ENCODE data around the gene TGFBR1. TPM values are rescaled to one million over a fixed set of nuclear protein-coding genes. Genes with fewer than 3 reads are reported as not detected.

The TGFBR1 gene
- total RNA-seq, 2 experiments from 2014 or later = 57.4 to 58.5 TPM

DNA sequence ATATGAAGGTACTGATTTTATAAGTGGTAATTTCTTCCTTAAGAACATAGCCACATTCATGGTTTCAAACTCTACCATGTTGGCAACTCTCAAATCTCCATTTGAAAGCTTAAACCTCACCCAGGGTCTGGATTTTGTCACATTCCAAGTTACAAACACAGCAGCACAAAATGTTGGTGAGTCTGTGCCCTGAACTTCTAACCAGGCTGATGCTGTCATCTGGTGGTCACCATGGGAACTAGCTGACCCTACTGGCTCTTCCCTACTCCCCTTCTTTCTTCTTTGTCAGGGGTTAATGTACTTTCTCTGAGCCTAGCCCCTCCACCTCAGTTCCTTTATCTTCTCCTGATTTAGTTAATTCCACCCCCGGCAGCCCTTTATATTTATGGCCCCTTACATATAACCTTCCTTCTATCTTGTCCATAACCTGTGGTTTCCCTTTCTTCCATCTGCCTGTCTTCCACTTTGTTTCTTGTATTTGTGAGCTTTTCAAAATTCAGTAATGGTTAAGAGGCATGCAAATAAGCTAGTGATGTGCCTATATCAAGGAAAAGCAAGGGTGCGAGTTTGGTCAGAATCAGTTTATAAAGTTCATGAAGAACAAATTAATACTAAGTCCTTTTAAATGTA lies 35.9 kb downstream of the TGFBR1 start:
- Mint-ChIP-seq H3K9me3 (no peaks in the 10 kb centered on the region), H3K36me3 (ENCODE audit: low read depth) (peaks cover 74% of the 10 kb centered on the region), H3K27ac (no peak overlapping the region), H3K27me3 (no peaks in the 10 kb centered on the region), H3K4me3 (no peak overlapping the region), H3K4me1 (peaks cover 31% of the 10 kb centered on the region)
- peak; percentile 48 for DNase-seq
- CTCF ChIA-PET = interaction anchor here (0.7 to 16.6 kb wide), 25 partner anchors 9 to 334 kb away, joined by 3 to 208 read pairs (median 5); partner anchors contain the start of gene TGFBR1
- POLR2A ChIA-PET = interaction anchor here (1.1 to 2.2 kb wide), 4 partner anchors 9 to 83 kb away, joined by 3 to 7 read pairs (median 5); no protein-coding TSS in a partner anchor

DNA sequence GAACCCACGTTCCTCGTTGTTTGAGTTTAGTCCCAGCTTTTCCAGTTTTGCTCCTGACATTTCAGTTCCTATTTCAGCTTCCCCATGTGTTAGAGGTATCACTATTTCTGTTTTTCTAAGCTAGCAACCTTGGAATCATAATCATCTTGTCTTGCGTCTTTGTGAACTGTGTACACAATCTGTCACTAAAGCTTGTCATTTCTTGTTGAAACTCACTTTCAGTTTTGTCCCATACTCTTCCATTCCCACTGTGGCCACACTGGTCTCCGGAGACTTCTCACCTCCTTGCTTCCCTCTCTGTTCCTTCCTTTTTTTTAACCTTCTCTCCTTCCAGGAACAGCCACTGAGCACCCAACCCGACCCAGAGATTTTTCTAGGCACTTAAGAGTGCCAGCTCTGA lies 36.9 kb downstream of the TGFBR1 start:
- POLR2A ChIA-PET = interaction anchor here (2.2 kb wide), 1 partner anchor 8 kb away, joined by 7 read pairs; no protein-coding TSS in a partner anchor
- H3K27ac Mint-ChIP-seq = no peak overlapping the region
- CTCF ChIA-PET = interaction anchor here (0.9 to 16.6 kb wide), 19 partner anchors 8 to 298 kb away, joined by 3 to 208 read pairs (median 6); partner anchors contain the start of gene TGFBR1

DNA sequence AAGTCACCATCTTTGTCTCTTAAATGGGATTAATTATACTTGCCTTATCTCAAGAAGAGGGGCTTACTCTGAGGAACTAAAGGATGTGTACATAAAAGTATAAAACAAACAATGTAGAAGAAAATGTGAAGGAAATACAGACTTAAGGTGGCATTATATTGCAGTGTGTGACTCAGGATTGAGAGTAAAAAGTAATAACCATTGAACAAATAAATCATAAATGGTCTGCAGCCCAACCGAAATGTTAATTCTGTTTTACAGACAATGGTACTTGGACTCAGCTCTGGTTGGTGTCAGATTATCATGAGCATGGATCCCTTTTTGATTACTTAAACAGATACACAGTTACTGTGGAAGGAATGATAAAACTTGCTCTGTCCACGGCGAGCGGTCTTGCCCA lies 37.4 kb downstream of the TGFBR1 start:
- ChIA-PET CTCF (interaction anchor here (1.0 to 16.6 kb wide), 14 partner anchors 8 to 299 kb away, joined by 3 to 208 read pairs (median 8); no protein-coding TSS in a partner anchor), POLR2A (no interaction called here)
- no peaks in the 10 kb centered on the region for H3K9me3 Mint-ChIP-seq
- H3K4me3 Mint-ChIP-seq = no peak overlapping the region
- H3K27ac Mint-ChIP-seq = no peak overlapping the region
- no peak for DNase-seq
- H3K27me3 Mint-ChIP-seq = no peaks in the 10 kb centered on the region
- H3K36me3 Mint-ChIP-seq (ENCODE audit: low read depth) = peaks cover 79% of the 10 kb centered on the region
- H3K4me1 Mint-ChIP-seq = peaks cover 22% of the 10 kb centered on the region

More for the DNA sequence above, 36.9 kb downstream of the TGFBR1 start:
- DNase-seq = no peak
- peaks cover 78% of the 10 kb centered on the region for H3K36me3 Mint-ChIP-seq (ENCODE audit: low read depth)
- no peaks in the 10 kb centered on the region for H3K27me3 Mint-ChIP-seq
- peaks cover 25% of the 10 kb centered on the region for H3K4me1 Mint-ChIP-seq
- no peaks in the 10 kb centered on the region for H3K9me3 Mint-ChIP-seq
- no peak overlapping the region for H3K4me3 Mint-ChIP-seq

GRCh38 chr9:99143655-99144054 lies 38.7 kb downstream of the TGFBR1 start:
- ChIA-PET CTCF (interaction anchor here (2.4 to 16.6 kb wide), 3 partner anchors 9 to 294 kb away, joined by 5 to 208 read pairs (median 51); no protein-coding TSS in a partner anchor), POLR2A (no interaction called here)
- Mint-ChIP-seq H3K27ac (no peak overlapping the region), H3K4me1 (peaks cover 18% of the 10 kb centered on the region), H3K36me3 (ENCODE audit: low read depth) (peaks cover 82% of the 10 kb centered on the region), H3K4me3 (no peak overlapping the region), H3K9me3 (no peaks in the 10 kb centered on the region), H3K27me3 (no peaks in the 10 kb centered on the region)
- no peak for DNase-seq

DNA sequence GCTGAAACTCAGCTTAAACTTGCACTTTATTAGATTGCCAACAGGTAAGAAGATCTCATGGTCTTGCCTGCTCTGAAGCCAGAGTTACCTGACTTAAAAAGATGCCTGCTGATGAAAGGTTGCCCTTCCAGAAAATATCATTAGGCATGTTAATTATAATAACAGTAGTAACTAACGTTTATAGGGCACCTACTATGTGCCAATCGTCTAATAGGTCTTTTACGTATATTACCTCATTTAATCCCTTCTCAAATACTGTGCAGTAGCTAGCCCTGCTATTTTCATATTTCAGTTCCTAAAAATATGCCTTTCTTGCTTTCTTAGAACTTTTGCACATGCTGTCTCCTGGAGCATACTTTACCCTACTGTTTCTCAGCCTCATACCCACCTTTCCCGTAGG lies 40.1 kb downstream of the TGFBR1 start:
- DNase-seq = no peak
- H3K36me3 Mint-ChIP-seq (ENCODE audit: low read depth) = peaks cover 82% of the 10 kb centered on the region
- no peak overlapping the region for H3K27ac Mint-ChIP-seq
- ChIA-PET CTCF (interaction anchor here (16.6 kb wide), 1 partner anchor 146 kb away, joined by 208 read pairs; no protein-coding TSS in a partner anchor), POLR2A (interaction anchor here (1.0 kb wide), 1 partner anchor 76 kb away, joined by 3 read pairs; the partner anchor contains the start of gene ALG2)
- no peaks in the 10 kb centered on the region for H3K9me3 Mint-ChIP-seq
- no peak overlapping the region for H3K4me3 Mint-ChIP-seq
- peaks cover 18% of the 10 kb centered on the region for H3K4me1 Mint-ChIP-seq
- H3K27me3 Mint-ChIP-seq = no peaks in the 10 kb centered on the region

DNA sequence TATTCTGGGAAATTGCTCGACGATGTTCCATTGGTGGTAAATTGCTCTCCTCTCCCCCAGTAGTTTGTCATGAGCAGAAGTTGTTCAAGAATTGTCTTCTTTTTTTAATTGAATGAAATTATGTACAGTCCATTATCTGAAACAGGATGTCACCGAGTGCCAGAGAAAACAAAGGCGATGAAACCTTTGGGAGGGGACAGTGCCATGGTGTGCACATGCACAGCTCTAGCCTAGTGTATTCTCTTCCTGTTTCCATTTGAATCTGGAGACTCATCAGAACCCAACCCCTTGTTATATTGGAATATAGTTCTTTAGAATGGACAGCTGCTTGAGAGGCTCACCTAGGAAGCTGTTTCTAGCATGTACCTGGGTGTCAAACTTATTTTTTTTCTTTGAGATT lies 41.7 kb downstream of the TGFBR1 start:
- no peaks in the 10 kb centered on the region for H3K9me3 Mint-ChIP-seq
- CTCF ChIA-PET = interaction anchor here (1.0 to 16.6 kb wide), 3 partner anchors 36 to 148 kb away, joined by 3 to 208 read pairs (median 3); no protein-coding TSS in a partner anchor
- peaks cover 81% of the 10 kb centered on the region for H3K36me3 Mint-ChIP-seq (ENCODE audit: low read depth)
- no peak overlapping the region for H3K27ac Mint-ChIP-seq
- no peak for DNase-seq
- POLR2A ChIA-PET = interaction anchor here (0.6 kb wide), 1 partner anchor 9 kb away, joined by 3 read pairs; no protein-coding TSS in a partner anchor
- peaks cover 18% of the 10 kb centered on the region for H3K4me1 Mint-ChIP-seq
- no peak overlapping the region for H3K4me3 Mint-ChIP-seq
- no peaks in the 10 kb centered on the region for H3K27me3 Mint-ChIP-seq

- H3K4me3 Mint-ChIP-seq = no peak overlapping the region
- no peak for DNase-seq
- H3K36me3 Mint-ChIP-seq (ENCODE audit: low read depth) = peaks cover 83% of the 10 kb centered on the region
- POLR2A ChIA-PET = interaction anchor here (0.6 to 0.9 kb wide), 2 partner anchors 9 to 89 kb away, joined by 3 read pairs; no protein-coding TSS in a partner anchor
- CTCF ChIA-PET = interaction anchor here (1.0 to 16.6 kb wide), 3 partner anchors 36 to 148 kb away, joined by 3 to 208 read pairs (median 3); no protein-coding TSS in a partner anchor
- no peaks in the 10 kb centered on the region for H3K9me3 Mint-ChIP-seq
- H3K27me3 Mint-ChIP-seq = no peaks in the 10 kb centered on the region
- no peak overlapping the region for H3K27ac Mint-ChIP-seq
- H3K4me1 Mint-ChIP-seq = peaks cover 18% of the 10 kb centered on the region
These were observed 42.3 kb downstream of the TGFBR1 start for GRCh38 chr9:99147177-99147576.

GRCh38 chr9:99150451-99151171 lies 45.7 kb downstream of the TGFBR1 start:
- Mint-ChIP-seq H3K27ac (no peak overlapping the region), H3K4me3 (no peak overlapping the region), H3K9me3 (no peaks in the 10 kb centered on the region), H3K36me3 (ENCODE audit: low read depth) (peaks cover 68% of the 10 kb centered on the region), H3K27me3 (peaks cover 8% of the 10 kb centered on the region), H3K4me1 (peaks cover 15% of the 10 kb centered on the region)
- ChIA-PET POLR2A (interaction anchor here (1.6 to 1.8 kb wide), 3 partner anchors 10 to 93 kb away, joined by 4 to 7 read pairs (median 4); no protein-coding TSS in a partner anchor), CTCF (interaction anchor here (0.8 to 1.8 kb wide), 6 partner anchors 10 to 176 kb away, joined by 3 to 12 read pairs (median 5); no protein-coding TSS in a partner anchor)
- no peak for DNase-seq

DNA sequence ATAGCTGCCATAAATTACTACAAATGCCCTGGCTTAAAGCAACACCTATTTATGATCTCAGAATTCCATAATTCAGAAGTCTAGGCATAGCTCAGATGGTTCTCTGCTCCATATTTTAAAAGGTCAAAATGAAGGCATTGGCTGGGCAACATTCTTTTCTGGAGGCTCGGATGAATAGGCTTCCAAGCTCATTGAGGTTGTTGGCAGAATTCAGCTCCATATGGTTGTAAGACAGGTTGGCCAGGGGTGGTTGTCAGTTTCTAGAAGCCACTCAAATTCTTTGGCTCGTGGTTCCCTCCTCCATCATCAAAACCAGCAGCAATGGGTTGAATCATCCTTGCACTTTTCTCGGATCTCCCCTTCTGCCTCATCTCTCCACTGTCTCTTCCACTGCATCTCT lies 49.4 kb downstream of the TGFBR1 start:
- Mint-ChIP-seq H3K9me3 (no peaks in the 10 kb centered on the region), H3K27me3 (peaks cover 29% of the 10 kb centered on the region), H3K36me3 (ENCODE audit: low read depth) (peaks cover 32% of the 10 kb centered on the region), H3K27ac (no peak overlapping the region), H3K4me3 (no peak overlapping the region), H3K4me1 (peaks cover 11% of the 10 kb centered on the region)
- CTCF ChIA-PET = no interaction called here
- POLR2A ChIA-PET = interaction anchor here (2.2 kb wide), 1 partner anchor 96 kb away, joined by 7 read pairs; no protein-coding TSS in a partner anchor
- DNase-seq = no peak

GRCh38 chr9:99155736-99156135 lies 50.8 kb downstream of the TGFBR1 start:
- Mint-ChIP-seq H3K4me1 (peaks cover 8% of the 10 kb centered on the region), H3K4me3 (no peak overlapping the region), H3K36me3 (ENCODE audit: low read depth) (peaks cover 26% of the 10 kb centered on the region), H3K9me3 (no peaks in the 10 kb centered on the region), H3K27ac (no peak overlapping the region), H3K27me3 (peaks cover 39% of the 10 kb centered on the region)
- no peak for DNase-seq
- POLR2A ChIA-PET = interaction anchor here (0.9 to 2.2 kb wide), 3 partner anchors 9 to 98 kb away, joined by 3 to 7 read pairs (median 3); no protein-coding TSS in a partner anchor
- CTCF ChIA-PET = interaction anchor here (0.8 kb wide), 1 partner anchor 307 kb away, joined by 3 read pairs; no protein-coding TSS in a partner anchor

DNA sequence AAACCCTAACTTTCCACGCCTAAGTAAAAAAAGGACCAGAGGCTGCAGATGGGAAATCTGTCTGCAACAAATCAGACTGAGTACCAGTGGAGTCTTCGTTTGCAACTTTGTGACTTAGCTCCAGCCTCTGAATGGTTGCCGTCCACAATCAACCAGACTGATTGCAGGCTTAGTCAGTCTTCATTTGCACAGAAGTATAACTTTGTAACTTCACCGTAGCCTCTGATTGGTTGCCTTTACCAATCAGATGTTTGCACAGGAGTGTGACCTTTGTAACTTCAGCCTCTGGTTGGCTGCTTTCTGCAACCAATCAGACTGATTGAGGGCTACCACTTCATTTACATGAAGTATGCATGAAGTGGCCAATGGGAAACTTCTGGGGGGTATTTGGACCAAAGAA lies 53.7 kb downstream of the TGFBR1 start:
- no peak for DNase-seq
- Mint-ChIP-seq H3K4me3 (no peak overlapping the region), H3K4me1 (peaks cover 11% of the 10 kb centered on the region), H3K36me3 (ENCODE audit: low read depth) (peaks cover 4% of the 10 kb centered on the region), H3K27ac (no peak overlapping the region), H3K9me3 (no peaks in the 10 kb centered on the region), H3K27me3 (peaks cover 47% of the 10 kb centered on the region)
- ChIA-PET CTCF (interaction anchor here (1.2 kb wide), 1 partner anchor 18 kb away, joined by 3 read pairs; no protein-coding TSS in a partner anchor), POLR2A (interaction anchor here (1.1 kb wide), 1 partner anchor 47 kb away, joined by 4 read pairs; no protein-coding TSS in a partner anchor)

DNA sequence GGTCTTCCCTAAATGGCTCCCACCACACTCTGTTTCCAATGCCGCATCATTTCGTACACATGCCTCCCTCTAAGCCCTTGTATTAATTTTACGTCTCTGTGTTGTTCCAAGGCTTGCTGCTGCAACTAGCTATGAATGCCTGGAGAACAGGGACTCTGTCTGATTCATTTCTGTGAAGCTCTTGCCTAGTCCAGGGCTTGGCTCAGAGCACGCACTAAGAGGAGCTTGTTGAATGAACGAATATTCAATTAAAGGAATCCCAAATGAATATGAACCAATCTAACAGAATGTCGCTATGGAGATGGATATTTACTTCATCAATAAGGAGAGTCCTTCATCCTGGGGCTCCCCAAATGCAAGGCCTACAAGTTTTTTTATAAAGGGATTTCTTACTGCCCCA lies 55.3 kb downstream of the TGFBR1 start:
- POLR2A ChIA-PET = interaction anchor here (1.0 kb wide), 1 partner anchor 61 kb away, joined by 3 read pairs; no protein-coding TSS in a partner anchor
- no peaks in the 10 kb centered on the region for H3K36me3 Mint-ChIP-seq (ENCODE audit: low read depth)
- H3K4me3 Mint-ChIP-seq = no peak overlapping the region
- CTCF ChIA-PET = interaction anchor here (1.7 kb wide), 1 partner anchor 184 kb away, joined by 3 read pairs; no protein-coding TSS in a partner anchor
- H3K27ac Mint-ChIP-seq = no peak overlapping the region
- H3K9me3 Mint-ChIP-seq = no peaks in the 10 kb centered on the region
- peaks cover 11% of the 10 kb centered on the region for H3K4me1 Mint-ChIP-seq
- DNase-seq = no peak
- peaks cover 43% of the 10 kb centered on the region for H3K27me3 Mint-ChIP-seq

Data from activated CD4-positive, alpha-beta memory T cell treated with anti-CD3 and anti-CD28 coated beads, Interleukin-2, amount 10 ng/mL, durations not matched to agents 7 days and 5 days (primary cell).